PC-3 (cell line): ENCODE results near the gene TAC1. TPM values are rescaled to one million over a fixed set of nuclear protein-coding genes. Genes with fewer than 3 reads are reported as not detected.

ENCODE experiments used
- ATAC-seq: fragments of 200-7000 bp; cut with Tn5 transposase; 2 replicates; pipeline ENCODE4 v1.9.1; 2020; ENCODE audit warnings: mild to moderate bottlenecking, moderate library complexity
- BruUV-seq: library from RNA; stranded (reverse); fragments of 400-500 nt; replicated peaks from 2 replicates; lab custom pipeline; 2021; lab: Mats Ljungman, UMichigan
- CTCF ChIA-PET: fragments of 300-600 bp; sonication (Branson Sonifier 250); formaldehyde crosslinking; loops from one replicate; lab custom pipeline; 2022; ENCODE audit warnings: antibody characterized with exemption; lab: Charles Lee
- POLR2A ChIA-PET: fragments of 300-600 bp; sonication (Branson Sonifier 250); formaldehyde crosslinking; loops from one replicate; lab custom pipeline; 2022; ENCODE audit warnings: antibody characterized with exemption; ENCODE audit not compliant: unreplicated experiment; lab: Charles Lee
- DNase-seq: peaks from one replicate; pipeline ENCODE4 v3.0.0-alpha.2; 2015
- H2AFZ ChIP-seq: fragments of 300-600 bp; sonication (generic); 2 replicates; pipeline ENCODE4 v1.6.0; 2016; ENCODE audit warnings: antibody characterized with exemption, low read length
- H3F3A ChIP-seq: fragments of 300-600 bp; sonication (generic); one replicate; pipeline ENCODE4 v1.6.0; 2017; ENCODE audit warnings: antibody characterized with exemption, low read length, control low read depth, mild to moderate bottlenecking; ENCODE audit not compliant: unreplicated experiment
- H3K27ac ChIP-seq: fragments of 300-600 bp; sonication (generic); 2 replicates; pipeline ENCODE4 v1.5.1; 2016; ENCODE audit warnings: mild to moderate bottlenecking, low read length
- H3K27me3 ChIP-seq: fragments of 300-600 bp; sonication (generic); 2 replicates; pipeline ENCODE4 v1.6.1; 2016; ENCODE audit warnings: low read length, mixed read lengths
- H3K36me3 ChIP-seq: fragments of 300-600 bp; sonication (generic); 2 replicates; pipeline ENCODE4 v1.6.1; 2016; ENCODE audit warnings: low read depth, mixed run types, low read length, mixed read lengths
- H3K4me1 ChIP-seq: fragments of 300-600 bp; sonication (generic); 2 replicates; pipeline ENCODE4 v1.5.1; 2016; ENCODE audit warnings: low read length; ENCODE audit not compliant: insufficient read depth
- H3K4me2 ChIP-seq: fragments of 300-600 bp; sonication (generic); 2 replicates; pipeline ENCODE4 v1.6.0; 2016; ENCODE audit warnings: low read length
- H3K4me3 ChIP-seq: fragments of 300-600 bp; sonication (generic); 2 replicates; pipeline ENCODE4 v1.5.1; 2016; ENCODE audit warnings: mild to moderate bottlenecking, low read length, mixed read lengths
- H3K79me2 ChIP-seq: fragments of 300-600 bp; sonication (generic); 2 replicates; pipeline ENCODE4 v1.6.1; 2017; ENCODE audit warnings: low read length, mixed read lengths
- H3K9ac ChIP-seq: fragments of 300-600 bp; sonication (generic); 2 replicates; pipeline ENCODE4 v1.6.0; 2016; ENCODE audit warnings: mild to moderate bottlenecking, low read length
- H3K9me2 ChIP-seq: fragments of 300-600 bp; sonication (generic); replicated peaks from 2 replicates; pipeline ENCODE4 v1.6.1; 2016; ENCODE audit warnings: mixed run types, low read length, mixed read lengths
- H3K9me3 ChIP-seq: fragments of 300-600 bp; sonication (generic); 2 replicates; pipeline ENCODE4 v1.6.1; 2016; ENCODE audit warnings: low read length, mixed read lengths
- H4K20me1 ChIP-seq: fragments of 300-600 bp; sonication (generic); 2 replicates; pipeline ENCODE4 v1.6.1; 2016; ENCODE audit warnings: low read length, mixed read lengths
- EZH2 ChIP-seq: fragments of 300-600 bp; sonication (generic); IDR thresholded peaks from one replicate; pipeline ENCODE4 v1.6.1; 2017; ENCODE audit warnings: antibody characterized with exemption, mild to moderate bottlenecking, low read length; ENCODE audit not compliant: unreplicated experiment
- EZH2phosphoT487 ChIP-seq: fragments of 300-600 bp; sonication (generic); IDR thresholded peaks from 2 replicates; pipeline ENCODE4 v1.6.1; 2018; ENCODE audit warnings: mild to moderate bottlenecking, antibody characterized with exemption, low read length, borderline replicate concordance
- intact Hi-C: fragments of 100-400 bp; cut with micrococcal nuclease; formaldehyde crosslinking; loops from 2 replicates; pipeline ENCODE4 v1.9.0; 2023
- total RNA-seq: library from RNA; depleted of rRNA; stranded (reverse); fragments of >200 nt; gene quantifications from 2 replicates; pipeline ENCODE4 v1.2.3, GENCODE V29; 2014
- TF ChIP-seq, protein P1 (sequence below): fragments of 300-600 bp; sonication (generic); conservative IDR thresholded peaks from 2 replicates; pipeline ENCODE4 v1.5.1; 2017; ENCODE audit warnings: antibody characterized with exemption, low read depth, mild to moderate bottlenecking, low read length

Gene TAC1
- total RNA-seq, 1 experiment from 2014 or later = not detected

DNA sequence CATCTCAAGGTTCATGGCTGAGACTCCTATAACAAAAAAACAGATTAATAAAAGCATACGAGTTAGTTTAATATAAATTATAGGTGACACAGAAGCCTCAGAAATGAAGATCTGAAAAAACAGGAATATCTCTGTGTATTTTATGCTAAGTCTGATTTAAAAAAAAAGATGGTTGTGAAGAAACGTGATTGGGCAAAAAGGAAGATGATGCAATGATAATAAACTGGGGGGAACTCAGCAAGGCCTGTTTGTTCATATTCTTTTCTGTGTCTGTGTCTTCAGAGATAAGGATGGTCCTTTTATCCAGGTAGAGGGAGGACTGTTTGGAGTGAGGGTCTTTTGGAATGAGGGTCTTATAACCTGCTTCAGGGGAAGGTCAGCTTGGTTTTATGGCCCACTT is 25.9 kb downstream of the TAC1 start:
- Histone ChIP-seq H3K27me3 (peaks cover 11% of the 10 kb centered on the region; the same call in 1 of the 2 replicates), H3K9me3 (no peaks in the 10 kb centered on the region), H3K9me2 (no peaks in the 10 kb centered on the region), H2AFZ (no peak overlapping the region), H3K4me2 (no peak overlapping the region), H3K27ac (no peak overlapping the region), H3F3A (no peaks in the 10 kb centered on the region), H3K79me2 (no peaks in the 10 kb centered on the region), H3K4me1 (no peaks in the 10 kb centered on the region), H4K20me1 (no peaks in the 10 kb centered on the region), H3K4me3 (no peak overlapping the region), H3K9ac (no peak overlapping the region), H3K36me3 (no peaks in the 10 kb centered on the region)
- DNase-seq (no peak), ATAC-seq (no peak)
- intact Hi-C loops = no loop called here
- ChIA-PET CTCF (no interaction called here), POLR2A (no interaction called here)
- TF ChIP-seq EZH2 = no peak
- no peak for TF ChIP-seq EZH2phosphoT487
- TF ChIP-seq, protein P1, sequence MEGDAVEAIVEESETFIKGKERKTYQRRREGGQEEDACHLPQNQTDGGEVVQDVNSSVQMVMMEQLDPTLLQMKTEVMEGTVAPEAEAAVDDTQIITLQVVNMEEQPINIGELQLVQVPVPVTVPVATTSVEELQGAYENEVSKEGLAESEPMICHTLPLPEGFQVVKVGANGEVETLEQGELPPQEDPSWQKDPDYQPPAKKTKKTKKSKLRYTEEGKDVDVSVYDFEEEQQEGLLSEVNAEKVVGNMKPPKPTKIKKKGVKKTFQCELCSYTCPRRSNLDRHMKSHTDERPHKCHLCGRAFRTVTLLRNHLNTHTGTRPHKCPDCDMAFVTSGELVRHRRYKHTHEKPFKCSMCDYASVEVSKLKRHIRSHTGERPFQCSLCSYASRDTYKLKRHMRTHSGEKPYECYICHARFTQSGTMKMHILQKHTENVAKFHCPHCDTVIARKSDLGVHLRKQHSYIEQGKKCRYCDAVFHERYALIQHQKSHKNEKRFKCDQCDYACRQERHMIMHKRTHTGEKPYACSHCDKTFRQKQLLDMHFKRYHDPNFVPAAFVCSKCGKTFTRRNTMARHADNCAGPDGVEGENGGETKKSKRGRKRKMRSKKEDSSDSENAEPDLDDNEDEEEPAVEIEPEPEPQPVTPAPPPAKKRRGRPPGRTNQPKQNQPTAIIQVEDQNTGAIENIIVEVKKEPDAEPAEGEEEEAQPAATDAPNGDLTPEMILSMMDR = no peak
- no TSS peak for BruUV-seq

DNA sequence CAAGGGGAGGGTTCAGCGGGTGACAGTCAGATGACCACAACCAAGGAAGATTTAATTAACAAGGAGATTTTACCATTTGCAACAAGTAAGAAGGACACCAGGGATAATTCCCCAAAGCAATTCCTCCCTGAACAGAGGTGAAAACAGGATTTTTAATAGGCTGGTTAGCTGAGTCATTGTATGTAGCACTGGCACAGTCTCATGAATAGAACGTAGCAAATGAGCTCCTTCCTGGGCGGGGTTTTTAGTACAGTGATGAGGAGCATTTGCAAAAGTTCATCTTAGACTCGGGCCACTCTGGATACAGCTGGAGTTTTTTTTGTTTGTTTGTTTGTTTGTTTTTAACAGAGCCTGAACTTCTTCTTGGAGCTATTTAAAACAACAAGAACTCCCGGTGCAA is 39.0 kb downstream of the TAC1 start:
- intact Hi-C loops = no loop called here
- H3K9ac ChIP-seq = no peak overlapping the region
- H3K4me3 ChIP-seq = no peak overlapping the region
- H4K20me1 ChIP-seq = no peaks in the 10 kb centered on the region
- H3K9me3 ChIP-seq = no peaks in the 10 kb centered on the region
- H3F3A ChIP-seq = no peaks in the 10 kb centered on the region
- peak; percentile 67 for ATAC-seq
- peak overlapping the region; percentile 24; the same call in 1 of the 2 replicates for H3K4me2 ChIP-seq
- no peaks in the 10 kb centered on the region for H3K36me3 ChIP-seq
- H3K27ac ChIP-seq = no peak overlapping the region
- H3K4me1 ChIP-seq = 0 out of 2 replicates have a peak, but pooled peaks cover 4% of the 10 kb centered on the region
- H3K79me2 ChIP-seq = no peaks in the 10 kb centered on the region
- ChIA-PET POLR2A (no interaction called here), CTCF (no interaction called here)
- DNase-seq = peak; percentile 33
- H2AFZ ChIP-seq = peak overlapping the region; percentile 60
- peaks cover 14% of the 10 kb centered on the region; the same call in 1 of the 2 replicates for H3K27me3 ChIP-seq
- BruUV-seq = no TSS peak
- no peak for TF ChIP-seq EZH2
- TF ChIP-seq, protein P1 = no peak
- no peak for TF ChIP-seq EZH2phosphoT487
- no peaks in the 10 kb centered on the region for H3K9me2 ChIP-seq

DNA sequence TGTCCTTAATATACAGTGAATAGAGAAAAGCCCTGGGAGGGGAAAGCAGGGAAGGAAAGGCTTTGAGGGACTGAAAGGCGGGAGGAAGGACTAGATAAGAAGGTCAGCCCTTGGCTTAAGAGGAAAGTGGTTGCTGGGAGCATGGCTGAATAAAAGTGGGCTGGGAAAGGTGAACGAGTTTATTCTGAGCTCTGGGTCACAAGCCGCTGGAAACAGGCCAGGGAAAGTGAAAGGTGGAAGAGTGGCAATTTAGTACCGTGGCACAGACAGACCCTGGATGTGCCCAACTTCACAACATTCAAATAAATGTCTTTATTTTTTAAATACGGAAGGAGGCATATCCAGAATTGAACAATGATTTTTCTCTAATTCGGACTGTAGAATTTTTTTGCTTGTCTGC is 39.7 kb downstream of the TAC1 start:
- DNase-seq (no peak), ATAC-seq (no peak)
- no peaks in the 10 kb centered on the region for H3K79me2 ChIP-seq
- H3K36me3 ChIP-seq = no peaks in the 10 kb centered on the region
- BruUV-seq = no TSS peak
- TF ChIP-seq EZH2phosphoT487 (no peak), EZH2 (no peak)
- TF ChIP-seq, protein P1 = no peak
- H3K27me3 ChIP-seq = peaks cover 14% of the 10 kb centered on the region; the same call in 1 of the 2 replicates
- no peak overlapping the region for H2AFZ ChIP-seq
- H4K20me1 ChIP-seq = no peaks in the 10 kb centered on the region
- H3K9me3 ChIP-seq = no peaks in the 10 kb centered on the region
- ChIA-PET POLR2A (no interaction called here), CTCF (no interaction called here)
- H3K9me2 ChIP-seq = no peaks in the 10 kb centered on the region
- no peak overlapping the region for H3K4me2 ChIP-seq
- intact Hi-C loops = no loop called here
- 0 out of 2 replicates have a peak, but pooled peaks cover 4% of the 10 kb centered on the region for H3K4me1 ChIP-seq
- H3K27ac ChIP-seq = no peak overlapping the region
- no peak overlapping the region for H3K4me3 ChIP-seq
- H3F3A ChIP-seq = no peaks in the 10 kb centered on the region
- no peak overlapping the region for H3K9ac ChIP-seq
